Hepatocyte (in vitro differentiated cells): ENCODE results near the gene SAA4. TPM values are rescaled to one million over a fixed set of nuclear protein-coding genes. Genes with fewer than 3 reads are reported as not detected.

Experiments
- DNase-seq: peaks from one replicate; pipeline ENCODE4 v3.0.0-alpha.2; 2016; ENCODE audit warnings: low spot score
- H2AFZ ChIP-seq: fragments of 200-600 bp; sonication (generic); 2 replicates; pipeline ENCODE4 v1.6.0; 2016; ENCODE audit warnings: antibody characterized with exemption, mild to moderate bottlenecking
- H3K27ac ChIP-seq: fragments of 200-600 bp; sonication (generic); 2 replicates; pipeline ENCODE4 v1.5.1; 2016; ENCODE audit warnings: mild to moderate bottlenecking
- H3K27me3 ChIP-seq: fragments of 200-600 bp; sonication (generic); 2 replicates; pipeline ENCODE4 v1.6.1; 2016
- H3K36me3 ChIP-seq: fragments of 200-600 bp; sonication (generic); replicated peaks from 2 replicates; pipeline ENCODE4 v1.5.1; 2016; ENCODE audit warnings: low read depth; ENCODE audit not compliant: insufficient read depth
- H3K4me1 ChIP-seq: fragments of 200-600 bp; sonication (generic); 2 replicates; pipeline ENCODE4 v1.5.1; 2016; ENCODE audit warnings: mild to moderate bottlenecking, moderate library complexity; ENCODE audit not compliant: insufficient read depth
- H3K4me2 ChIP-seq: fragments of 200-600 bp; sonication (generic); 2 replicates; pipeline ENCODE4 v1.6.0; 2016
- H3K4me3 ChIP-seq: fragments of 200-600 bp; sonication (generic); 2 replicates; pipeline ENCODE4 v1.5.1; 2016; ENCODE audit warnings: mild to moderate bottlenecking
- H3K79me2 ChIP-seq: fragments of 200-600 bp; sonication (generic); 2 replicates; pipeline ENCODE4 v1.6.0; 2017; ENCODE audit warnings: mild to moderate bottlenecking
- H3K9me2 ChIP-seq: fragments of 200-600 bp; sonication (generic); replicated peaks from 2 replicates; pipeline ENCODE4 v1.6.0; 2017; ENCODE audit warnings: mild to moderate bottlenecking; ENCODE audit not compliant: insufficient read depth
- H3K9me3 ChIP-seq: fragments of 200-600 bp; sonication (generic); 2 replicates; pipeline ENCODE4 v1.5.1; 2016; ENCODE audit warnings: low read depth, mild to moderate bottlenecking
- H4K20me1 ChIP-seq: fragments of 200-600 bp; sonication (generic); 2 replicates; pipeline ENCODE4 v1.6.0; 2016; ENCODE audit warnings: mild to moderate bottlenecking; ENCODE audit not compliant: insufficient read depth, poor library complexity, severe bottlenecking
- CTCF ChIP-seq: fragments of 200-600 bp; sonication (generic); IDR thresholded peaks from 2 replicates; pipeline ENCODE4 v1.5.1; 2016; ENCODE audit warnings: antibody characterized with exemption, mild to moderate bottlenecking; ENCODE audit not compliant: poor library complexity
- EZH2 ChIP-seq: fragments of 200-600 bp; sonication (generic); IDR thresholded peaks from 2 replicates; pipeline ENCODE4 v1.6.1; 2016; ENCODE audit warnings: antibody characterized with exemption, mild to moderate bottlenecking, borderline replicate concordance
- EZH2phosphoT487 ChIP-seq: fragments of 200-600 bp; sonication (generic); IDR thresholded peaks from one replicate; pipeline ENCODE4 v1.6.1; 2018; ENCODE audit warnings: antibody characterized with exemption, mild to moderate bottlenecking, low read depth, moderate library complexity; ENCODE audit not compliant: unreplicated experiment, severe bottlenecking
- WGBS: methylation state at CpG from one replicate; pipeline ENCODE4 v1.1.6; 2016; ENCODE audit warnings: low lambda C conversion rate; ENCODE audit errors: missing lambda C conversion rate; 5-methylcytosine and 5-hydroxymethylcytosine counted together
- polyA plus RNA-seq: library from polyadenylated mRNA; unstranded; fragments of >200 nt; fragmentation: Nextera tagmentation; extraction: Ambion mirVana; gene quantifications from 2 replicates; pipeline ENCODE4 v1.2.1, GENCODE V29; 2016
- total RNA-seq: library from RNA; depleted of rRNA; stranded (reverse); fragments of >200 nt; gene quantifications from 2 replicates; pipeline ENCODE4 v1.2.3, GENCODE V29; 2014

The SAA4 gene
- total RNA-seq (73.0 and 73.8 TPM in 2 replicates), polyA plus RNA-seq (75.6 and 101 TPM in 2 replicates)

GRCh38 chr11:18236664-18237356 is at the start of gene SAA4:
Gene SAA4, minus strand, starts transcription at chr11:18236802. Its CDS starts 876 bp downstream, at chr11:18235926.
- Histone ChIP-seq H3K4me3 (no peak within 1 kb of the TSS), H3K27me3 (peaks cover 18% of the 10 kb centered on the region), H2AFZ (no peak within 1 kb of the TSS), H3K27ac (no peak within 1 kb of the TSS), H3K4me1 (no peaks in the 10 kb centered on the region), H3K4me2 (no peak within 1 kb of the TSS), H3K36me3 (no peaks in the 10 kb centered on the region), H3K9me3 (no peaks in the 10 kb centered on the region), H3K9me2 (no peaks in the 10 kb centered on the region), H4K20me1 (no peaks in the 10 kb centered on the region), H3K79me2 (no peaks in the 10 kb centered on the region)
- no peak for DNase-seq
- WGBS: 78% methylated on average over 2 of the region's 2 CpGs
- TF ChIP-seq EZH2: no peak
- TF ChIP-seq EZH2phosphoT487: no peak
- no peak for TF ChIP-seq CTCF

GRCh38 chr11:18285841-18286240 is 49.2 kb upstream of the SAA4 start:
- H3K9me2 ChIP-seq: no peaks in the 10 kb centered on the region
- H3K79me2 ChIP-seq: no peaks in the 10 kb centered on the region
- H3K4me1 ChIP-seq: no peaks in the 10 kb centered on the region
- no peaks in the 10 kb centered on the region for H3K27me3 ChIP-seq
- H3K27ac ChIP-seq: no peak overlapping the region
- no peak overlapping the region for H2AFZ ChIP-seq
- TF ChIP-seq EZH2 (no peak), CTCF (no peak), EZH2phosphoT487 (no peak)
- no peaks in the 10 kb centered on the region for H4K20me1 ChIP-seq
- H3K4me2 ChIP-seq: no peak overlapping the region
- H3K9me3 ChIP-seq: no peaks in the 10 kb centered on the region
- no peak for DNase-seq
- H3K36me3 ChIP-seq: peaks cover 6% of the 10 kb centered on the region
- 100% methylated on average over 1 of the region's 1 CpG for WGBS
- no peak overlapping the region for H3K4me3 ChIP-seq

- Histone ChIP-seq H3K4me2 (no peak overlapping the region), H3K36me3 (peaks cover 6% of the 10 kb centered on the region), H2AFZ (no peak overlapping the region), H3K4me3 (no peak overlapping the region), H3K79me2 (no peaks in the 10 kb centered on the region), H3K9me2 (no peaks in the 10 kb centered on the region), H3K4me1 (no peaks in the 10 kb centered on the region), H3K9me3 (no peaks in the 10 kb centered on the region), H3K27me3 (no peaks in the 10 kb centered on the region), H4K20me1 (no peaks in the 10 kb centered on the region), H3K27ac (no peak overlapping the region)
- DNase-seq: no peak
- TF ChIP-seq EZH2phosphoT487 (no peak), CTCF (no peak), EZH2 (no peak)
- WGBS: 97% methylated on average over 2 of the region's 2 CpGs
Observed at GRCh38 chr11:18282626-18283025, 46.0 kb upstream of the SAA4 start.
